Astrocyte (in vitro differentiated cells and primary cell): Measurements from ENCODE around the gene TM9SF1. TPM values are rescaled to one million over a fixed set of nuclear protein-coding genes. Genes with fewer than 3 reads are reported as not detected.

Experiments
- DNase-seq: peaks from one replicate; pipeline ENCODE4 v3.0.0-alpha.2; 2010; ENCODE audit warnings: low read depth
- FAIRE-seq: peaks from 2 replicates; lab custom pipeline; 2011; peaks lifted over from hg19 to GRCh38; lab: Jason Lieb, UNC
- H2AFZ ChIP-seq: 2 replicates; pipeline ENCODE4 v1.6.0; 2012; ENCODE audit warnings: low read depth, low read length, inconsistent platforms
- H3K27ac ChIP-seq: 2 replicates; pipeline ENCODE4 v1.5.1; 2011; ENCODE audit warnings: low read depth, low read length, inconsistent platforms
- H3K27me3 ChIP-seq: 2 replicates; pipeline ENCODE4 v1.6.0; 2011; ENCODE audit warnings: low read length, inconsistent platforms; ENCODE audit not compliant: insufficient read depth
- H3K36me3 ChIP-seq: 2 replicates; pipeline ENCODE4 v1.5.1; 2011; ENCODE audit warnings: low read length, inconsistent platforms; ENCODE audit not compliant: insufficient read depth
- H3K4me1 ChIP-seq: 2 replicates; pipeline ENCODE4 v1.5.1; 2011; ENCODE audit warnings: low read length, inconsistent platforms; ENCODE audit not compliant: insufficient read depth
- H3K4me2 ChIP-seq: 2 replicates; pipeline ENCODE4 v1.6.0; 2012; ENCODE audit warnings: low read length, inconsistent platforms
- H3K4me3 ChIP-seq: 2 replicates; pipeline ENCODE4 v1.5.1; 2011; ENCODE audit warnings: low read depth, mild to moderate bottlenecking, low read length, inconsistent platforms; ENCODE audit not compliant: insufficient read depth
- H3K79me2 ChIP-seq: 2 replicates; pipeline ENCODE4 v1.6.0; 2012; ENCODE audit warnings: mild to moderate bottlenecking, low read length, inconsistent platforms; ENCODE audit not compliant: insufficient read depth
- H3K9ac ChIP-seq: 2 replicates; pipeline ENCODE4 v1.6.0; 2012; ENCODE audit warnings: mild to moderate bottlenecking, low read length, inconsistent platforms
- H3K9me3 ChIP-seq: 2 replicates; pipeline ENCODE4 v1.5.1; 2012; ENCODE audit warnings: low read depth, mild to moderate bottlenecking, low read length, inconsistent platforms; ENCODE audit not compliant: insufficient read depth
- H4K20me1 ChIP-seq: 2 replicates; pipeline ENCODE4 v1.6.0; 2012; ENCODE audit warnings: low read length, inconsistent platforms; ENCODE audit not compliant: insufficient read depth
- H3K27ac Mint-ChIP-seq: one replicate; pipeline ENCODE4 v1.8.0; 2021; ENCODE audit warnings: mild to moderate bottlenecking, mixed read lengths; ENCODE audit not compliant: unreplicated experiment
- H3K27me3 Mint-ChIP-seq: one replicate; pipeline ENCODE4 v1.8.0; 2021; ENCODE audit warnings: low read depth, mixed read lengths; ENCODE audit not compliant: unreplicated experiment
- H3K36me3 Mint-ChIP-seq: one replicate; pipeline ENCODE4 v1.8.0; 2021; ENCODE audit warnings: low read depth, mixed read lengths; ENCODE audit not compliant: unreplicated experiment
- H3K4me1 Mint-ChIP-seq: one replicate; pipeline ENCODE4 v1.8.0; 2021; ENCODE audit warnings: low read depth, mixed read lengths; ENCODE audit not compliant: unreplicated experiment
- H3K4me3 Mint-ChIP-seq: one replicate; pipeline ENCODE4 v1.8.0; 2021; ENCODE audit warnings: mild to moderate bottlenecking, moderate library complexity, mixed read lengths; ENCODE audit not compliant: unreplicated experiment
- H3K9me3 Mint-ChIP-seq: one replicate; pipeline ENCODE4 v1.8.0; 2021; ENCODE audit warnings: mild to moderate bottlenecking, mixed read lengths; ENCODE audit not compliant: unreplicated experiment
- CTCF ChIP-seq: IDR thresholded peaks from 2 replicates; pipeline ENCODE4 v1.5.1; 2011; ENCODE audit warnings: low read depth, mild to moderate bottlenecking, inconsistent platforms, low read length, moderate library complexity; ENCODE audit not compliant: insufficient read depth
- EZH2 ChIP-seq: IDR thresholded peaks from 2 replicates; pipeline ENCODE4 v1.6.1; 2012; ENCODE audit warnings: mild to moderate bottlenecking, low read length, inconsistent platforms; ENCODE audit not compliant: insufficient read depth
- total RNA-seq: library from RNA; stranded (reverse); gene quantifications from 2 replicates; pipeline ENCODE4 v1.2.1, GENCODE V29; 2021

TM9SF1 gene
- total RNA-seq, 1 donor from 2014 or later = 59.3 TPM

DNA sequence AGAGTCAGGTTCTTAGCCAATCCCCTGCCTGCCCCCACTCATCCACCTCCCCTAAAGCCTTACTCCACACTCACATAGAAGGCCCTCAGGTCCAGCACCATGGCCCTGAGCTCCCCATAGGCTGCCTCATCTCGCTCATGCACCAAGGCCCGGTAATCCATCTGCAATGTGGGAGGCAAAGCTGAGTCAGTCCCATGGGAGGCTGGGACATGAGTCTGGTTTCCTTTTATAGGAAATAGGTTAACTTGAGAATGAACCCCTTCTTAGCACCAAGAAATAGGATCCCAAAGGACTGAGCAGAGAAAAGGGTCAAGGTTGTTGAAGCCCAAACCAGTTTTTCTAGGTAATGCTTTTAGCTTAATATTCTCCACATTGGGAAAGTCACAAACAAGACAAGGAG lies 51.7 kb downstream of the TM9SF1 start:
- Histone ChIP-seq H3K9me3 (no peaks in the 10 kb centered on the region), H3K27ac (peak overlapping the region; percentile 43), H2AFZ (no peak overlapping the region), H3K27me3 (no peaks in the 10 kb centered on the region), H4K20me1 (peaks cover 22% of the 10 kb centered on the region), H3K4me2 (peak overlapping the region; percentile 0), H3K79me2 (peaks cover 57% of the 10 kb centered on the region), H3K4me3 (no peak overlapping the region), H3K9ac (no peak overlapping the region), H3K36me3 (peaks cover 9% of the 10 kb centered on the region), H3K4me1 (peaks cover 30% of the 10 kb centered on the region)
- Mint-ChIP-seq H3K4me3 (peak overlapping the region; percentile 50), H3K4me1 (peaks cover 35% of the 10 kb centered on the region), H3K27ac (peak overlapping the region; percentile 86), H3K27me3 (no peaks in the 10 kb centered on the region), H3K9me3 (no peaks in the 10 kb centered on the region), H3K36me3 (peaks cover 8% of the 10 kb centered on the region)
- TF ChIP-seq EZH2 = no peak
- TF ChIP-seq CTCF = no peak
- FAIRE-seq = no peak
- DNase-seq = no peak

- Mint-ChIP-seq H3K4me1 (peaks cover 40% of the 10 kb centered on the region), H3K27me3 (no peaks in the 10 kb centered on the region), H3K27ac (peak within 1 kb of the TSS; percentile 74), H3K4me3 (peak within 1 kb of the TSS; percentile 96), H3K9me3 (no peaks in the 10 kb centered on the region), H3K36me3 (peaks cover 21% of the 10 kb centered on the region)
- Histone ChIP-seq H3K4me3 (peak within 1 kb of the TSS; percentile 85), H2AFZ (peak within 1 kb of the TSS; percentile 88), H3K27me3 (no peaks in the 10 kb centered on the region), H3K79me2 (peaks cover 54% of the 10 kb centered on the region), H3K4me2 (peak within 1 kb of the TSS; percentile 97), H3K9ac (peak within 1 kb of the TSS; percentile 90), H4K20me1 (peaks cover 16% of the 10 kb centered on the region), H3K36me3 (peaks cover 14% of the 10 kb centered on the region), H3K9me3 (no peaks in the 10 kb centered on the region), H3K4me1 (peaks cover 29% of the 10 kb centered on the region), H3K27ac (peak within 1 kb of the TSS; percentile 81)
- FAIRE-seq (no peak), DNase-seq (peak; percentile 99)
- TF ChIP-seq EZH2 (no peak), CTCF (peak; percentile 3)
Observed at GRCh38 chr14:24141097-24141880, 54.0 kb downstream of the TM9SF1 start, which contains the start of gene EMC9. EMC9 (minus strand) TSS chr14:24141591; CDS start chr14:24141304, 287 bp downstream.
